Measurements from ENCODE around the gene CEP128.

Gene CEP128

DNA sequence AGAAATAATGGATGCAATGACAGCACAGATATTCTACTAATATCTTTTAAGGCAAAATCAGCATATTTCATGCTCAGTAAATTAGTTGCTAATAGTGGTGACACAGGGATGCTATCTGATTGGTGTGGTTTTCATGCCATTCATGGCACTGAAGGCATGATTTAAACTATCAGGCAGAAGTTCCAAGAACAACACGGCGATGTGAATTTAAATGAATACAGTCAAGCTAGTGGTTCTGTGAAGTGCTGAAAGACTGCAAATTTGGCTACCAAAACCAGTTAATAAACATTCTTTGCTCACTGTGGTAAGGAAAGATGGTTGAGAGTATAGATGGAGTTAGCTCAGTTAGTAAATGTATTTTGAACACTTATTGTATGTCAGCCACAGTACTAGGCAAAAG lies 458.2 kb downstream of the CEP128 start:
- no peak for DNase-seq (ENCODE audit: low read depth)

- no peak for DNase-seq (ENCODE audit: low read depth)
Measured at GRCh38 chr14:80477388-80478160, 464.0 kb downstream of the CEP128 start.

GRCh38 chr14:80475074-80475473 lies 466.5 kb downstream of the CEP128 start:
- DNase-seq (ENCODE audit: low read depth) = peak; percentile 24

DNA sequence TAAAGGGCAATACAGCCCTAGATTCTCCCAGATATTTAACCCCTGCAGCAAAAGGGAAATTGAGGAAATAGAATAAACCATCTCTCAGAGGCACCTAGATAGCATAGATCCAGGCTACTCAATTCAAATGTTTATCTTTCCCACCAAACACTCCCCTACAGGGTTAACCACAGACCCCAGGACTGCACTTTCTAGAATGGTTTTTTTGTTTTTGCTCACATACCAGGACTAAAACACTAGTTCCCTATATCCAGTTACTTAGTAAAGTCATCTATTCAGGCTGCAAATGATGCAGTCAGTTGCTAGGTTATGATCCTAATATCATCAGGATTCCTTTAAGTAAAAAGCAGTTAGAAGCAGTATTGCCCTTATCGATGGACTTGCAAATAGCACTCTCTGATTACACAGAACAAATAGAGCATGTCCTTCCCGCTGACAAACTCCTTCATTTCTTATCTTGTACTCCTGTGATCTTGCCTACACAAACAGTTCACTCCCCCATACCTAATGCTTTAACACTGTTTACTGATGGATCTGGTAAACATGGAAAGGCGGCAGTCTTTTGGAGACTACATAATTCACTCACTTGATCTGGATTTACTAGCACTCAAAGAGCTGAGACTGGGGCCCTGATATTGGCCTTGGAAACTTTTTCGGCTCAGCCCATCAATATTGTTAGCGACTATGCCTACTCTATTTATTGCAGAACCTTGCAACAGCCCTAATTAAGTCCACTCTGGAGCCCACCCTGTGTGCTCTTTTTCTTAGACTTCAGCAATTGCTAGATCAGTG lies 473.0 kb downstream of the CEP128 start:
- DNase-seq (ENCODE audit: low read depth) = no peak

DNA sequence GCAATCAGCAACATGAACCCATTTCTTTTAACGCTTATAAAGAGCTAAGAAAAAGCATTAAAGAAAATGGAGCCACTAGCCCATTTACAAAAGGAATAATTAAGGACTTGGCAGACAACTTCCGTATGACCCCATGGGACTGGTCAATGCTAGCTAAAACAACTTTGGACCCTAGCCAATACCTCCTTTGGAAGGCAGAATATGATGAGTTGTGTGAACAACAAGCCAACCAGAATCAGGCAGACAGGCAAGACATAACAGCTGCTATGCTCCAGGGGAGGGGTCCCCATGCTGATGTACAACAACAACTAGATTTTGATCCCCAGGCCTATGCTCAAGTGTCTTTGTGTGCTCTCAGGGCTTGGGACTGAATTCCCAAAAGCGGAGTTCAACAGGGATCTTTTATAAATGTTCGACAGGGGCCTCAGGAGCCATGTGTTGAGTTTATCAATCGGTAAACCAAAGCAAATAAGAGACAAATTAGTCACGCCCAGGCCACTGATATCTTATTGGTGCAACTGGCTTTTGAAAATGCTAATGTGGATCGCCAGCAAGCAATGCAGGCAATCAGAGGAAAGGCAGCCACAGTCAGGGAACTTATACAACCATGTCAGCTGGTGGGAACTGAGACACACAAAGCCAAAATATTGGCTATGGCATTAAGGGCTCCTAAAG lies 475.9 kb downstream of the CEP128 start:
- DNase-seq (ENCODE audit: low read depth) = no peak

GRCh38 chr14:80464531-80465149 lies 476.9 kb downstream of the CEP128 start:
- DNase-seq (ENCODE audit: low read depth) = no peak

- DNase-seq (ENCODE audit: low read depth) = peak; percentile 40
Measured at GRCh38 chr14:80456209-80456608, 485.3 kb downstream of the CEP128 start.

DNA sequence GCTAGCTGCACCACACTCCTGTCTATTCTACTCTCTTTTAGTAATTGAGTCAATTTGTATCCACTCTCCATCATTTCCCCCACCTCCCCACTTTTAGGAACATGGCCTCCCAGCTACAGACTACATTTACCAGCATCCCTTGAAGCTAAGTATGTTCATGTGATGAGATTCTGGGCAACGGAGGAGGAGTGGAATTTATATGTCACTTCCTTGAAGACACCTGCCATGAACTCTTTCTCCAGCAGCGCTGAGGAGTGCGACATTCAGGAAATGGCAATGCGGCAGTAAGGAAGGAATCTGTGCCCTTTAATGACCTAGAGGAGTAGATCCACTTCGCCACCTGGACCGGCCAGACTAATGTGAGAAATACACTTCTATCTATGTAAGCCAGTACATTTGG lies 486.5 kb downstream of the CEP128 start:
- DNase-seq (ENCODE audit: low read depth) = no peak

DNA sequence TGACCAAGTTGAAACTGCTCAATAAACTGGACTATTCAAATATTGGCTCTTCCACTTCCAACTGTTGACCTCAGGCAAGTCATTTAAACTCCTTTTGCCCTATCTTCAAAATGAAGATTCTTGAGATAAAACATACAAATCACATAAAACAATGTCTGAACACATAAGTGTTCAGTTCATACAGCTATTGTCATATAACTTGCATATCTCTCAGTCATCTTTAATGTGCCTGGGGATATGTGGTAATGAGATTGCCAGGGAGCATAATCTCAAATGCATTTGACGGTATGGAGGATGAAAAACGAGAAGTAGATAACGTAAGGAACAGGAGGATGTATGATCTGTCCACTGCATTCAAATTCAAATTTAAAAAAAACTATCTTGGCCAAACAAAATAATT lies 493.3 kb downstream of the CEP128 start:
- DNase-seq (ENCODE audit: low read depth) = no peak

- DNase-seq (ENCODE audit: low read depth) = no peak
Measured at GRCh38 chr14:80447392-80447791, 494.1 kb downstream of the CEP128 start.

Data from GM04504 (cell line).